HepG2 (cell line): ENCODE data around the gene RNF175. TPM values are rescaled to one million over a fixed set of nuclear protein-coding genes. Genes with fewer than 3 reads are reported as not detected.

Experiments
- ATAC-seq: fragments of 200-7000 bp; cut with Tn5 transposase; 3 replicates; pipeline ENCODE4 v1.9.1; 2020; ENCODE audit warnings: mild to moderate bottlenecking, moderate library complexity
- BruUV-seq: library from RNA; stranded (reverse); fragments of 400-500 nt; replicated peaks from 2 replicates; lab custom pipeline; 2021; lab: Mats Ljungman, UMichigan
- CTCF ChIA-PET: fragments of 300-600 bp; formaldehyde crosslinking; extraction: SDS; loops from one replicate; lab custom pipeline; 2021; ENCODE audit warnings: low total read pairs, inconsistent platforms, low intra/inter-chr PET ratio; lab: Yijun Ruan, JAX
- POLR2A ChIA-PET: fragments of 350-600 bp; sonication (Branson Sonifier 250); formaldehyde crosslinking; loops from one replicate; lab custom pipeline; 2020; ENCODE audit warnings: antibody characterized with exemption, inconsistent platforms; lab: Yijun Ruan, JAX
- DNase-seq: peaks from one replicate; pipeline ENCODE4 v3.0.0-alpha.2; 2015; ENCODE audit warnings: low spot score
- FAIRE-seq: peaks from 3 replicates; lab custom pipeline; 2011; peaks lifted over from hg19 to GRCh38; lab: Jason Lieb, UNC
- H2AFZ ChIP-seq: one replicate; pipeline ENCODE4 v1.6.1; 2011; ENCODE audit warnings: low read length, inconsistent platforms
- H3K27ac ChIP-seq: fragments of 300-600 bp; 3 replicates; pipeline ENCODE4 v1.8.0; 2011; ENCODE audit warnings: mixed run types, mild to moderate bottlenecking, mixed read lengths, low read length, inconsistent platforms; ENCODE audit not compliant: insufficient read depth; ENCODE audit errors: extremely low read length
- H3K27me3 ChIP-seq, 2 experiments: fragments of 200-600 bp in 1 of 2; 2 replicates in 1 of 2; 3 replicates in 1 of 2; pipeline versions ENCODE4 v1.6.0 to v1.8.0; 2011; ENCODE audit warnings: low read length in 2 of 2, mild to moderate bottlenecking in 2 of 2, moderate library complexity in 2 of 2, inconsistent platforms in 1 of 2; ENCODE audit not compliant: insufficient read depth in 2 of 2, control insufficient read depth in 1 of 2
- H3K36me3 ChIP-seq, 2 experiments: fragments of 200-600 bp in 1 of 2; replicated peaks in 1 of 2; 2 replicates in 1 of 2; 3 replicates in 1 of 2; pipeline versions ENCODE4 v1.5.1 to v1.8.0; 2011; ENCODE audit warnings: low read length in 2 of 2, inconsistent platforms in 1 of 2; ENCODE audit not compliant: insufficient read depth in 2 of 2, control insufficient read depth in 1 of 2
- H3K4me1 ChIP-seq: 2 replicates; pipeline ENCODE4 v1.5.1; 2012; ENCODE audit warnings: low read length, inconsistent platforms; ENCODE audit not compliant: insufficient read depth
- H3K4me2 ChIP-seq: 2 replicates; pipeline ENCODE4 v1.6.0; 2011; ENCODE audit warnings: low read depth, low read length, inconsistent platforms
- H3K4me3 ChIP-seq, 3 experiments: fragments of 200-600 bp in 1 of 3; sonication (generic), shearing (Covaris generic) in 1 of 3; replicated peaks in 1 of 3; 2 replicates each; pipeline ENCODE4 v1.5.1; 2011 to 2016; ENCODE audit warnings: low read length in 3 of 3, inconsistent platforms in 2 of 3, low read depth in 2 of 3, mild to moderate bottlenecking in 2 of 3, control low read depth in 1 of 3, mixed read lengths in 1 of 3; ENCODE audit not compliant: insufficient read depth in 1 of 3
- H3K79me2 ChIP-seq: one replicate; pipeline ENCODE4 v1.6.1; 2011; ENCODE audit warnings: low read length, inconsistent platforms; ENCODE audit not compliant: insufficient read depth
- H3K9ac ChIP-seq: 2 replicates; pipeline ENCODE4 v1.6.0; 2011; ENCODE audit warnings: mild to moderate bottlenecking, low read depth, low read length, inconsistent platforms; ENCODE audit not compliant: insufficient read depth
- H3K9me3 ChIP-seq: 2 replicates; pipeline ENCODE4 v1.5.1; 2012; ENCODE audit warnings: mild to moderate bottlenecking, low read length
- H4K20me1 ChIP-seq: 2 replicates; pipeline ENCODE4 v1.6.0; 2011; ENCODE audit warnings: inconsistent platforms, mild to moderate bottlenecking, low read length, moderate library complexity; ENCODE audit not compliant: insufficient read depth
- ASH2L ChIP-seq: fragments of 300-600, 200-600 bp; sonication (generic); IDR thresholded peaks from 2 replicates; pipeline ENCODE4 v1.7.0; 2017; ENCODE audit warnings: low read depth, mild to moderate bottlenecking, moderate library complexity, mixed read lengths, low read length; ENCODE audit not compliant: insufficient read length
- CHCHD3 ChIP-seq: sonication (generic); formaldehyde crosslinking; IDR thresholded peaks from 2 replicates; pipeline ENCODE4 v1.8.0; 2022; ENCODE audit warnings: mild to moderate bottlenecking, missing genetic modification reagents, moderate library complexity
- MIER3 ChIP-seq: IDR thresholded peaks from 2 replicates; pipeline ENCODE4 v1.6.1; 2016; ENCODE audit warnings: missing compliant biosample characterization, borderline replicate concordance
- SAFB2 ChIP-seq: sonication (generic); formaldehyde crosslinking; IDR thresholded peaks from 2 replicates; pipeline ENCODE4 v1.5.1; 2020; ENCODE audit warnings: missing genetic modification reagents, low read depth, mild to moderate bottlenecking, borderline replicate concordance
- STAG1 ChIP-seq: sonication (generic); formaldehyde crosslinking; IDR thresholded peaks from 2 replicates; pipeline ENCODE4 v1.4.0; 2020; ENCODE audit warnings: missing genetic modification reagents
- ZFP41 ChIP-seq: sonication (generic); formaldehyde crosslinking; IDR thresholded peaks from 2 replicates; pipeline ENCODE4 v1.4.0; 2020; ENCODE audit warnings: mild to moderate bottlenecking, missing genetic modification reagents, borderline replicate concordance
- ZNF598 ChIP-seq: sonication (generic); formaldehyde crosslinking; IDR thresholded peaks from 2 replicates; pipeline ENCODE4 v1.5.1; 2020; ENCODE audit warnings: mild to moderate bottlenecking, missing genetic modification reagents, borderline replicate concordance
- ZNF709 ChIP-seq: sonication (generic); formaldehyde crosslinking; IDR thresholded peaks from 2 replicates; pipeline ENCODE4 v1.5.0; 2020; ENCODE audit warnings: mild to moderate bottlenecking, missing genetic modification reagents
- in situ Hi-C: cut with HindIII; loops from 2 replicates; pipeline ENCODE4 v1.10.0; 2017; ENCODE audit warnings: low pct_unique_long_range_greater_than_20kb; ENCODE audit not compliant: extremely low pct_ligation_motif_present
- intact Hi-C: fragments of 100-400 bp; cut with micrococcal nuclease; formaldehyde crosslinking; loops from one replicate; pipeline ENCODE4 v1.10.0; 2022; ENCODE audit not compliant: unreplicated experiment
- polyA plus RNA-seq, 8 experiments: library from polyadenylated mRNA; depleted of rRNA in 3 of 8; stranded (reverse) in 7 of 8; unstranded in 1 of 8; fragments of >200 nt; fragmentation: Illumina TruSeq in 4 of 8; extraction: Trizol in 4 of 8; gene quantifications; 2 replicates each; pipeline versions ENCODE4 v1.2.1 to v1.2.3, GENCODE V29; 2011 to 2016; ENCODE audit warnings: low read depth in 4 of 8, missing spikeins in 1 of 8, mixed read lengths in 1 of 8; ENCODE audit not compliant: insufficient read depth in 1 of 8
- total RNA-seq, 5 experiments: library from RNA; depleted of rRNA; stranded (reverse); fragments of >200 nt; fragmentation: Illumina TruSeq; extraction: Trizol; gene quantifications; 2 replicates each; pipeline ENCODE4 v1.2.3, GENCODE V29; 2016; ENCODE audit warnings: low read depth in 1 of 5
- TF ChIP-seq, protein P1 (sequence below): sonication (generic); formaldehyde crosslinking; IDR thresholded peaks from 2 replicates; pipeline ENCODE4 v1.4.0; 2020; ENCODE audit warnings: mild to moderate bottlenecking, missing genetic modification reagents
- TF ChIP-seq, protein P2 (sequence below): sonication (generic); formaldehyde crosslinking; IDR thresholded peaks from 2 replicates; pipeline ENCODE4 v1.4.0; 2020; ENCODE audit warnings: missing genetic modification reagents, mild to moderate bottlenecking, borderline replicate concordance

The RNF175 gene
- total and polyA plus RNA-seq, 2 of the 13 experiments (the other 11 are each of a cell fraction or from before 2014, with no cell fraction given) = not detected

DNA sequence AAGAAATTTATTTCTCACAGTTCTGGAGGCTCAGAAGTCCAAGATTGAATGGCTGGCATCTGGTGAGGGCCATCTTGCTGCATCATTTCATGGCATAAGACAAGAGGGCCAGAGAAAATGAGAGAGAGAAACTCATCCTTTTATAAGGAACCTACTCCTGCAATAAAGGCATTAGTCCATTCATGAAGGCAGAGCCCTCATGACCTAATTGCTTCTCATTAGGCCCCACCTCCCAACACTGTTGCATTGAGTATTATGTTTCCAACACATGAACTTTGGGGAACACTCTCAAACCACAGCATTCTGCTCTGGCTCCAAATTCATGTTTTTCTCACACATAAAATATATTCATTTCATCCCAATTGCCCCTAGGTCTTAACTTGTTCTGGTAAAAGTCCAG lies 14.2 kb downstream of the RNF175 start:
- Histone ChIP-seq H3K4me3 (no peak overlapping the region), H3K9me3 (no peaks in the 10 kb centered on the region), H4K20me1 (no peaks in the 10 kb centered on the region), H3K36me3 (no peaks in the 10 kb centered on the region), H3K79me2 (no peaks in the 10 kb centered on the region), H3K4me2 (no peak overlapping the region), H3K27me3 (no peaks in the 10 kb centered on the region), H3K9ac (no peak overlapping the region), H2AFZ (no peak overlapping the region), H3K4me1 (no peaks in the 10 kb centered on the region), H3K27ac (no peak overlapping the region)
- in situ Hi-C loops (no loop called here), intact Hi-C loops (no loop called here)
- ATAC-seq (no peak), FAIRE-seq (no peak), DNase-seq (no peak)
- no TSS peak for BruUV-seq
- CTCF ChIA-PET = no interaction called here
- POLR2A ChIA-PET = no interaction called here
- TF ChIP-seq ZFP41 (CRISPR knock-in tag) = no peak
- TF ChIP-seq ZNF709 (CRISPR knock-in tag) = no peak
- no peak for TF ChIP-seq STAG1 (CRISPR knock-in tag)
- TF ChIP-seq, protein P1, sequence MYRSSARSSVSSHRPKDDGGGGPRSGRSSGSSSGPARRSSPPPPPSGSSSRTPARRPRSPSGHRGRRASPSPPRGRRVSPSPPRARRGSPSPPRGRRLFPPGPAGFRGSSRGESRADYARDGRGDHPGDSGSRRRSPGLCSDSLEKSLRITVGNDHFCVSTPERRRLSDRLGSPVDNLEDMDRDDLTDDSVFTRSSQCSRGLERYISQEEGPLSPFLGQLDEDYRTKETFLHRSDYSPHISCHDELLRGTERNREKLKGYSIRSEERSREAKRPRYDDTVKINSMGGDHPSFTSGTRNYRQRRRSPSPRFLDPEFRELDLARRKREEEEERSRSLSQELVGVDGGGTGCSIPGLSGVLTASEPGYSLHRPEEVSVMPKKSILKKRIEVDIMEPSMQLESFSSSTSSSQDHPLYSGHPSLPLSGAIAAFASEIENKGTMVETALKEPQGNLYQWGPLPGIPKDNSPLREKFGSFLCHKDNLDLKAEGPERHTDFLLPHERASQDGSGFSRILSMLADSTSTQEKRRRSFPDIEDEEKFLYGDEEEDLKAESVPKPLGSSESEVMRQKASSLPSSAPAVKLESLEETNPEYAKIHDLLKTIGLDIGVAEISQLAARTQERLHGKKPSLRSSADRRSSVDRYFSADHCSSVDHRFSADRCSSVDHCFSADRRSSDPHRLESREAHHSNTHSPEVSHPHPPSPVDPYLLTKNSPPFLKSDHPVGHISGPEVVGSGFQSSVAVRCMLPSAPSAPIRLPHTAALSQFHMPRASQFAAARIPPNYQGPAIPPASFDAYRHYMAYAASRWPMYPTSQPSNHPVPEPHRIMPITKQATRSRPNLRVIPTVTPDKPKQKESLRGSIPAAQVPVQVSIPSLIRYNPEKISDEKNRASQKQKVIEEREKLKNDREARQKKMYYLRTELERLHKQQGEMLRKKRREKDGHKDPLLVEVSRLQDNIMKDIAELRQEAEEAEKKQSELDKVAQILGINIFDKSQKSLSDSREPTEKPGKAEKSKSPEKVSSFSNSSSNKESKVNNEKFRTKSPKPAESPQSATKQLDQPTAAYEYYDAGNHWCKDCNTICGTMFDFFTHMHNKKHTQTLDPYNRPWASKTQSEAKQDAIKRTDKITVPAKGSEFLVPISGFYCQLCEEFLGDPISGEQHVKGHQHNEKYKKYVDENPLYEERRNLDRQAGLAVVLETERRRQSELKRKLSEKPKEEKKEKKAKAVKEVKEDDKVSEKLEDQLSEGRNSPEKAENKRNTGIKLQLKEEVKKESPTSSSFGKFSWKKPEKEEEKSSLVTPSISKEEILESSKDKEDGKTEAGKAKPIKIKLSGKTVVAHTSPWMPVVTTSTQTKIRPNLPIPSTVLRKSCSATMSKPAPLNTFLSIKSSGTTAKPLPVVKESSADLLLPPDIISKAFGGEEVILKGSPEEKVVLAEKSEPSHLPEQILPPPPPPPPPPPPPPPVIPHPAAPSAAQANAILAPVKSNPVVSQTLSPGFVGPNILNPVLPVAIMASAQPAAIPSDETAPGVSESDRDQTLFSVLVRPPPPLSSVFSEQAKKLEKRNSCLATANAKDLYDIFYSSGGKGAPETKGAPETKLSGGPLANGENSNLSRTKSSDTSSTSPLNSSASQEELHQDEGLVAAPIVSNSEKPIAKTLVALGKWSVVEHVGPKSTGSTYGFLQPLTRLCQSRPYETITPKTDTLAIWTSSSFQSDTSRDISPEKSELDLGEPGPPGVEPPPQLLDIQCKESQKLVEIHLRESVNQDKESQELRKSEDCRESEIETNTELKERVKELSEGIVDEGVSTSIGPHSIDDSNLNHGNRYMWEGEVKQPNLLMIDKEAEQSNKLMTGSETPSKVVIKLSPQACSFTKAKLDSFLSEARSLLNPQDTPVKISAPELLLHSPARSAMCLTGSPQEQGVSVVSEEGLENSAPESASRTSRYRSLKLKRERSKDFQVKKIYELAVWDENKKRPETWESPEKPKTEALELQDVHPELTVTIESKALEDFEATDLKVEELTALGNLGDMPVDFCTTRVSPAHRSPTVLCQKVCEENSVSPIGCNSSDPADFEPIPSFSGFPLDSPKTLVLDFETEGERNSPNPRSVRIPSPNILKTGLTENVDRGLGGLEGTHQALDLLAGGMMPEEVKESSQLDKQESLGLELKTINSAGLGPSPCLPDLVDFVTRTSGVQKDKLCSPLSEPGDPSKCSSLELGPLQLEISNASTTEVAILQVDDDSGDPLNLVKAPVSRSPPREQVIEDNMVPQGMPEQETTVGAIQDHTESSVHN (CRISPR knock-in tag) = no peak
- no peak for TF ChIP-seq ASH2L
- no peak for TF ChIP-seq ZNF598 (CRISPR knock-in tag)
- TF ChIP-seq CHCHD3 (CRISPR knock-in tag) = no peak
- TF ChIP-seq MIER3 (CRISPR knock-in tag) = no peak
- TF ChIP-seq SAFB2 (CRISPR knock-in tag) = no peak
- TF ChIP-seq, protein P2, sequence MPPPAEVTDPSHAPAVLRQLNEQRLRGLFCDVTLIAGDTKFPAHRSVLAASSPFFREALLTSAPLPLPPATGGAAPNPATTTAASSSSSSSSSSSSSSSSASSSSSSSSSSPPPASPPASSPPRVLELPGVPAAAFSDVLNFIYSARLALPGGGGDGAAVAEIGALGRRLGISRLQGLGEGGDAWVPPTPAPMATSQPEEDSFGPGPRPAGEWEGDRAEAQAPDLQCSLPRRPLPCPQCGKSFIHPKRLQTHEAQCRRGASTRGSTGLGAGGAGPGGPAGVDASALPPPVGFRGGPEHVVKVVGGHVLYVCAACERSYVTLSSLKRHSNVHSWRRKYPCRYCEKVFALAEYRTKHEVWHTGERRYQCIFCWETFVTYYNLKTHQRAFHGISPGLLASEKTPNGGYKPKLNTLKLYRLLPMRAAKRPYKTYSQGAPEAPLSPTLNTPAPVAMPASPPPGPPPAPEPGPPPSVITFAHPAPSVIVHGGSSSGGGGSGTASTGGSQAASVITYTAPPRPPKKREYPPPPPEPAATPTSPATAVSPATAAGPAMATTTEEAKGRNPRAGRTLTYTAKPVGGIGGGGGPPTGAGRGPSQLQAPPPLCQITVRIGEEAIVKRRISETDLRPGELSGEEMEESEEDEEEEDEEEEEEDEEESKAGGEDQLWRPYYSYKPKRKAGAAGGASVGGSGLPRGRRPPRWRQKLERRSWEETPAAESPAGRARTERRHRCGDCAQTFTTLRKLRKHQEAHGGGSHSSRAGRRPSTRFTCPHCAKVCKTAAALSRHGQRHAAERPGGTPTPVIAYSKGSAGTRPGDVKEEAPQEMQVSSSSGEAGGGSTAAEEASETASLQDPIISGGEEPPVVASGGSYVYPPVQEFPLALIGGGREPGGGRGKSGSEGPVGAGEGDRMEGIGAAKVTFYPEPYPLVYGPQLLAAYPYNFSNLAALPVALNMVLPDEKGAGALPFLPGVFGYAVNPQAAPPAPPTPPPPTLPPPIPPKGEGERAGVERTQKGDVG (CRISPR knock-in tag) = no peak
